AG20443 (cell line): Measurements from ENCODE around the gene RWDD1.
A peak's percentile ranks its signal among the peaks of the same experiment; 100 is the strongest.
"Not testable (repeated sequence)": the region's sequence is repeated elsewhere in the genome, so short reads cannot be mapped to it uniquely, and the experiment has no call there.

Experiments
- DNase-seq: peaks from one replicate; pipeline ENCODE4 v3.0.0; 2012; ENCODE audit warnings: low spot score, mixed read lengths

RWDD1 gene

GRCh38 chr6:116561377-116562018 is 9.8 kb upstream of the RWDD1 start:
- peak; percentile 58 for DNase-seq

DNA sequence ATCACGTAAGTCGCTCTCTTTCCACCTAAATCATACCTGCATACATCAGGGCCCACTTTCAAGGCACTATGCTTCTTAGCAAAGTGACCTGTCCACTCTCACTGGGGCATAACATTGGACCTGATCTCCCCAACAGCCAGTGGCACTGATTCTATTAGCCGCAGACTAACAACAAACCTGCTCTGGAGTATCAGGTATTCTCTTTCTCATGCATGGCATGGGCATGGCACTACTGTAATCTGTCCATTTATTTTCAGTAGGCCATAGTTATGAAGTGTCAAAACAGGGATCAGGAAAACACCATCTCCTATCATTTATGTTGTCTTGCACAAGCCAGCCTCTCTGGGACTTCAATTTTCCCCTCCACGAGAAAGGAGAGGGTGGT is 9.3 kb upstream of the RWDD1 start:
- DNase-seq = no peak

DNA sequence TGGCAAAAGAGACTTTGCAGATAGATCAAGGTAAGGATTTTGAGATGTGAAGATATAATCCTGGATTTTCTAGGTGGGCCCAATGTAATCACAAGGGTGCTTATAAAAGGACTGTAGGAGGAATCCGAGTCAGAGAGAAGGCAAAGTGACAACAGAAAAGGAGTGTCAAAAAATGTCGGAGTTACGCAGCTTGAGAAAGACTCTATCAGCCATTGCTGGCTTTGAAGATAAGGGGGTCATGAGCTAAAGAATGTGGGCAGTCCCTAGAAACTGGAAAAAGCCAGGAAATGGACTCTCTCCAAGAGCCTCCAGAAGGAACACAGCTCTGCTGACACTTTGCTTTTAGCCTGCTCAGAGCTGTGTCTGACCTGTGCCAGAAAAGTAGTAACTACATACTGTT is 8.7 kb upstream of the RWDD1 start:
- DNase-seq = no peak

DNA sequence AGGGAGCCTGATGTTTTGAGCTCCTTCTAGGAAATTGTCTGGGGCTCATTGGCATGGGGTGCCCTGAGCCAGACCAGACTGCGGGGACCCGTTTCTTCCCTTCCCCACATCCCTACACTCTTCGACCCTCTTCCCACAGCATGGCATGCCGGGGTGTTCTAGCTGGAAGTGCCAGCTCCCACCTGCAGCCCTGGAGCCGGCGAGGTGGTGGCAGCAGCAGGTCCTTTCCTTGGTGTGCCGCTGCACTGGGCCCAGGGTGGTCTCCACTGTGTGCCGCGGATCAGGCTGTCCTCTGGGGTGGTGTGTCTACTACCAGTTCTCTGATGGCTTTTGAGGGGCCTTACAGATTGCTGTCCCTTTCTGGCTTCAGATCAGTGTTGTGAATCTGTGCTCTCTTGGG is 7.5 kb upstream of the RWDD1 start:
- no peak for DNase-seq

- DNase-seq = peak; percentile 14
Measured at GRCh38 chr6:116564311-116564710, 7.0 kb upstream of the RWDD1 start.

DNA sequence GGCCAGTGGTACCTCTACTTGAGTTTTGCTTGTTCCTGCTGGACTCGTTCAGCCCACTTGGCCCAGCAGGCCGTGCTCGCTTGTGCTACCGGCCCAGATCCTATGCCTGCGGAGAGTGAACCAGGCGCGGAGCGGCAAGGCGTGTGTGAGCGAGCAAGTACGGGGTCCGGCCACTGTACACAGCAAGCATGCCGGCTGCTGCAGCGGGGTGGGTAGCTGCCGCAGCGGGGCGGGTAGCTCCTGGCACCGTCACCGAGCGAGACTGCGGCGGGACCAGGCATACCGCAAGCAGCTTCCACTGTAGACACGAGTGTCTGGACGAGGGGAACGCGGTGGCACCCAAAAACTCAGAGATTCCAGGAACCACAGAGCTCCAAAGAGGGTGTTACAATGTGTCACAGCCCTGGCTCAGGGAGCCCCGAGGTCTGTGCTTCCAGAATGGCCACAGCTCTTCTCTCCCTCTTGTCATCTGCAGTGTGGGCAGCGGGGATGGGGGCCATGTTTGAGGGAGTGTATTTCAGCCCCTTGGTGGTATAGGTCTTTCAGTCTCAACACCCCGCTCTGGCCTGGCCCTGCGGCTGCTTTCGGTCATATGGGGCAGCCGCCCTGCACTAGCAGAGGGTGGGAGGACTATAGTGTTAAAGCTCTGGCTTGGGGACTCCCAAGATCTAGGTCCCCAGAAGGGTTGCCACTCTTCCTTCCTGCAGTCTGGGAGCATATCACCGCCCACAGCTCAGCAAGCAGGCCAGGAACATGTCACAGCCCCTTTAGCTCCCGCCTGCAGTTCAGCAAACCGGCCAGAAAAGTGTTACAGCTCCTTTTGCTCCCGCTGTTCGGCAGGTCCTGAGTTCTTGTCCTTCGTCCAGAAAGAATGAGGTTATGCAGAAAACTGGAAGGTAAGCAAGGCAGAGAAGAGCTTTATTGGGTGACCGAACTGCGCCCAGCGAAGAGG is 6.1 kb upstream of the RWDD1 start:
- peak; percentile 24 for DNase-seq

- DNase-seq = no peak
Measured at GRCh38 chr6:116568111-116568510, 3.2 kb upstream of the RWDD1 start.

- no peak for DNase-seq
Measured at GRCh38 chr6:116568821-116569755, 2.2 kb upstream of the RWDD1 start.

- no peak for DNase-seq
Measured at GRCh38 chr6:116571683-116572000, 338 bp downstream of the RWDD1 start.

GRCh38 chr6:116572162-116572561 is 858 bp downstream of the RWDD1 start:
- peak; percentile 47 for DNase-seq

- no peak for DNase-seq
Measured at GRCh38 chr6:116575227-116575626, 3.9 kb downstream of the RWDD1 start.

- no peak for DNase-seq
Measured at GRCh38 chr6:116577486-116577885, 6.2 kb downstream of the RWDD1 start.

GRCh38 chr6:116578335-116578734 is 7.0 kb downstream of the RWDD1 start:
- DNase-seq = no peak

DNA sequence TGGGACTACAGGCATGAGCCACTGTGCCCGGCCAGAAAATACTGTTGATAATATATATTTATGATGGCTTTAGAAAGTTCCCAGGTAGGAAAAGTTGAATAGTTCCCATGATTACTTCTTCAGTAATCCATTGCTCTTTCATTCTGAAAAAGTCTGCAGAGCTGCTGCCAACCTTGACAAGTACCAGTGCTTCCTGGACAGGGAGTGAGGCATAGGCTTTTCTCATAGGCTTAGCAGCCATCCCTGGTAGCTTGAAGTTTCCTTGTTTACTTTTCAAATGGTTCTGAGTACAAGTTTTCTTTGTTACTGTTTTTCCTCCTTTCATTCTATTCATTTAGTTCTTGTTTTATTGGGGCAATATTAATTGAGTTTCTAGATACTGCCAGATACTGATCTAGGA is 7.8 kb downstream of the RWDD1 start:
- no peak for DNase-seq

DNA sequence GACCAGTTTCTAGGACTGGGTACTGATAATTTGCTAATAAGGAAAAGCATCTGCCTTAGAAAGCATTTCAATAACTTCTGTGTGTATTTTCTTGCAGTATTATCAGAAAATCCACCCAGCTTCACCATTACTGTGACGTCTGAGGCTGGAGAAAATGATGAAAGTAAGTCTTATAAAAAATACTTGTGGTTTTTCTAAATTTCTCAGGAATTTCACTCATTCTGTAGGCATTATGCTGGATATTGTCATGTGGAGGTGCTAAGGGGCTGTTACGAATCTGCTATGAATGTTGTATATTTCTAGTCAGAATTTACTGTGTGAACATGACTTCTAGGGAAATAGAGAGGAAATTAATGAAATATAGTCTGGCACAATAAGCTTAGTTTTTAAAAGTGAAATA is 8.9 kb downstream of the RWDD1 start:
- DNase-seq = peak; percentile 41

GRCh38 chr6:116586276-116586675 is 15.0 kb downstream of the RWDD1 start:
- no peak for DNase-seq

DNA sequence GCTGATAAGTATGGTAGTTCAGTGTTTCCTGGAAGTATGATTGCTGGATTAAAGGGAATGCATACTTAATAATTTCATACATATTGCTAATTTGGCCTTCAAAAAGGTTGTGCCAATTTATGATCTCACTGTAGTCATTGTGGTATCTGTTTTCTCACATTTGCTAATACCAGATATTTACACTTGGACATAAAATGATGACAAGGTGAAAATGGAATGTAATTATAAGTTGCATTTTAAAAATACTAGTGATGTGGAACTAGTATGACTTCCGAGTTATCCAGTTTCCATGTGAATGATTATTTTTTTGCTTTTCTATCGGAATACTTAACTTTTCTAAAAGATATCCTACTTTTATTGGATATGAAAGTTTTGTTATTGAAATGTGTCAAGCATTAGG is 15.4 kb downstream of the RWDD1 start:
- no peak for DNase-seq

DNA sequence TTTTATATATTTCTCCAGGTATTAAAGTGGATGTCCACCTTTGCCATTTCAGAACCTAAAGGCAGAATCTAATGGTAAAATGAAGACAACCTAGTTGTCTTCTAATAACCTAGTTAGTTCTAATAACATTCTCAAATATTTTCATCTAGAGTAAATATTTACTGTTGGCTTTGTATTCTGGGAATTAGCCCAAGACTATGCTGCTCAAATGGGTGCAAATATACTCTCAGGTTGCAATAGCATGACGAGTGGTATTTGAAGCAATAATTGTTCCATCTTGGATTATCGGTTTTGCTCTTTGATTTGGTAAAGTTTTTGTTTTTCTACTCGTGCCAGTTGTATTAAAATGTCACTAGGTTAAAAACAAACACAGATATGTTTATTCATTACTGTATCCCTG is 23.9 kb downstream of the RWDD1 start:
- no peak for DNase-seq

DNA sequence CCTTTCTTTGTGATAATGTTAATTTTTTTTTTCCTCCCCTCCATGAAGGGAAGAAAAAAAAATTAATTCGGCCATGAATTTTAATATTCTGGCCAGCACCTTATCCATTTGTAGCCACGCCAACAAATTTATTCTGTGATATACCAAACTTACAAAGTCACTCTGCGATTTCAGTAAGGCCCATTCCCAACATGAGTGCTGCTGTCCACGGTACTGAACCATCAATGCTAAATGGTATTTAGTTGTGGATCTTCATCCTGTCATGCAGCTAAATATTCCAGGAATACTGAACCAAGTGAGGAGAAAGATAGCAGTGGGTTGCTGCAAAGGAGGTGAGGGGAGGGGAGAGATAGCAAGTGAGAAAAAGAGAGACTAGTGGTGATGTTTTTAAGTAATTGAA is 25.5 kb downstream of the RWDD1 start:
- peak; percentile 11 for DNase-seq

DNA sequence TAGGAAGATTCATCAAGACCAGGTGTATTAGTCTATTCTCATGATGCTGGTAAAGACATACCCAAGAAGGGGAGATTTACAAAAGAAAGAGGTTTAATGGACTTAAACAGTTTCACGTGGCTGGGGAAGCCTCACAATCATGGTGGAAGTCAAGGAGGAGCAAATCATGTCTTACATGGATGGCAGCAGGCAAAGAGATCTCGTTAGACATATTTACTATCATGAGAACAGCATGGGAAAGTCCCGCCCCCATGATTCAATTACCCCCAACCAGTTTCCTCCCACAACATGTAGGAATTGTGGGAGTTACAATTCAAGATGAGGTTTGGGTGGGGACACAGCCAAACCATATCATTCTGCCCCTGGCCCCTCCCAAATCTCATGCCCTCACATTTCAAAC is 32.6 kb downstream of the RWDD1 start:
- not testable (repeated sequence) for DNase-seq

GRCh38 chr6:116604868-116605267 is 33.6 kb downstream of the RWDD1 start:
- not testable (repeated sequence) for DNase-seq

DNA sequence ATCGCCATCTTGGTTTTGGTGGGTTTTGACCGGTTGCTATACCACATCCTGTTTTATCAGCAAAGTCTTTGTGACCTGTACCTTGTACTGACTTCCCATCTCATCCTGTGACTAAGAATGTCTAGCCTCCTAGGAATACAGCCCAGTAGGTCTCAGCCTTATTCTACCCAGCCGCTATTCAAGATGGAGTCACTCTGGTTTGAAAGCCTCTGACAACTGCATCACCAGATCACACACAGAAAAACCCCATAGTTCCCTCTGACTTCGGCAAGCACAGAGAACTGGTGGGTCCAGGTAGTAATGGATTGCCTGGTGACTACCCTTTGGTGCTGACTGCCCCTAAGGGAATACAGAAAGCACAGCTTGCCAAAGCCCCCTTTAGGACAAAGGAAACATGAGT is 34.6 kb downstream of the RWDD1 start:
- no peak for DNase-seq

DNA sequence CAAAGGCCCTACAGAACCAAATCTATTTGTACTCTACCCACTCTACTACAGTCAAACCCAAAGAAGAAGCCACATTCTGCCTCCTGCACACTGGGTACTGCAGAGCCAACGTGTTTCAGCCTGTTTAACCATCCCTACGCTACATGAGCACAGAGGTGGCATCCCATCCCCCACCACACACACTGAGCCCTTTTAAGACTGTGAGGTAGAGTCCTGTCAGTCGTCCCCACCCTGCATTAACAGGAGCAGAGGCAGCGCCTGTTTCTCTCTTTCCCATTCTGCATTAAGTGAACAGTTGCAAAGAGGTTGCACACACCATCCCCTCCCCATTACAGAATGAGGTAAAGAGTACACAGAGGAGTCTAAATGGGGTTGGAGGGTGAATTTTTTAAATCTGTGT is 39.8 kb downstream of the RWDD1 start:
- no peak for DNase-seq
